Body of pancreas (tissue), 4 donors: ENCODE data around the gene HES7.

Source experiments
- POLR2A ChIP-seq, 3 donors: fragments of 450-650 bp; IDR thresholded peaks; one replicate each; pipeline ENCODE4 v1.6.1; 2016; ENCODE audit warnings: antibody characterized with exemption in 3 of 3, mild to moderate bottlenecking in 2 of 3
- TF ChIP-seq, protein P1 (sequence below), 7 experiments: fragments of 450-650 bp in 4 of 7; fragments of 200-600 bp in 3 of 7; sonication (generic) in 3 of 7; IDR thresholded peaks; one replicate each; pipeline ENCODE4 v1.5.1; 2016 to 2019; ENCODE audit warnings: antibody characterized with exemption in 7 of 7

GRCh38 chr17:8145811-8146210 lies 21.9 kb upstream of the HES7 start:
- no peak for TF ChIP-seq POLR2A (IDR thresholded peaks at IDR 0.05)
- TF ChIP-seq, protein P1, sequence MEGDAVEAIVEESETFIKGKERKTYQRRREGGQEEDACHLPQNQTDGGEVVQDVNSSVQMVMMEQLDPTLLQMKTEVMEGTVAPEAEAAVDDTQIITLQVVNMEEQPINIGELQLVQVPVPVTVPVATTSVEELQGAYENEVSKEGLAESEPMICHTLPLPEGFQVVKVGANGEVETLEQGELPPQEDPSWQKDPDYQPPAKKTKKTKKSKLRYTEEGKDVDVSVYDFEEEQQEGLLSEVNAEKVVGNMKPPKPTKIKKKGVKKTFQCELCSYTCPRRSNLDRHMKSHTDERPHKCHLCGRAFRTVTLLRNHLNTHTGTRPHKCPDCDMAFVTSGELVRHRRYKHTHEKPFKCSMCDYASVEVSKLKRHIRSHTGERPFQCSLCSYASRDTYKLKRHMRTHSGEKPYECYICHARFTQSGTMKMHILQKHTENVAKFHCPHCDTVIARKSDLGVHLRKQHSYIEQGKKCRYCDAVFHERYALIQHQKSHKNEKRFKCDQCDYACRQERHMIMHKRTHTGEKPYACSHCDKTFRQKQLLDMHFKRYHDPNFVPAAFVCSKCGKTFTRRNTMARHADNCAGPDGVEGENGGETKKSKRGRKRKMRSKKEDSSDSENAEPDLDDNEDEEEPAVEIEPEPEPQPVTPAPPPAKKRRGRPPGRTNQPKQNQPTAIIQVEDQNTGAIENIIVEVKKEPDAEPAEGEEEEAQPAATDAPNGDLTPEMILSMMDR (IDR thresholded peaks at IDR 0.05), result no peak
